ENCODE data around the gene TNFSF13B. TPM values are rescaled to one million over a fixed set of nuclear protein-coding genes. Genes with fewer than 3 reads are reported as not detected.

The TNFSF13B gene
- polyA plus RNA-seq, 1 donor from 2014 or later: 0.50 TPM

GRCh38 chr13:108302279-108302678, 32.8 kb downstream of the TNFSF13B start:
- H3K36me3 ChIP-seq (ENCODE audit: insufficient read depth, low read length): no peaks in the 10 kb centered on the region
- H3K79me2 ChIP-seq (replicated peaks; ENCODE audit: insufficient read depth, low read length): no peaks in the 10 kb centered on the region
- H3K4me3 ChIP-seq (ENCODE audit: low read length): no peak overlapping the region
- H4K20me1 ChIP-seq (ENCODE audit: insufficient read depth): no peaks in the 10 kb centered on the region
- no peaks in the 10 kb centered on the region for H3K27me3 ChIP-seq (ENCODE audit: insufficient read depth, low read depth, low read length)
- H3K27ac ChIP-seq (ENCODE audit: low read length): no peak overlapping the region
- peaks cover 4% of the 10 kb centered on the region for H3K9me3 ChIP-seq (ENCODE audit: low read length)
- no peak overlapping the region for H3K9ac ChIP-seq (ENCODE audit: low read length)
- H3K4me2 ChIP-seq (ENCODE audit: low read length): no peak overlapping the region
- TF ChIP-seq SMC3 (conservative IDR thresholded peaks at IDR 0.05; ENCODE audit: poor library complexity) (no peak), RAD21 (conservative IDR thresholded peaks at IDR 0.05) (no peak), REST (IDR thresholded peaks at IDR 0.05; ENCODE audit: borderline replicate concordance) (no peak), MXI1 (conservative IDR thresholded peaks at IDR 0.05; ENCODE audit: poor library complexity, severe bottlenecking) (no peak), POLR2AphosphoS5 (IDR thresholded peaks at IDR 0.05) (no peak), EP300 (conservative IDR thresholded peaks at IDR 0.05; ENCODE audit: poor library complexity, severe bottlenecking) (no peak), TAF1 (IDR thresholded peaks at IDR 0.05; ENCODE audit: low read depth) (no peak), CTCF (IDR thresholded peaks at IDR 0.05; ENCODE audit: poor library complexity, severe bottlenecking) (no peak), EZH2 (IDR thresholded peaks at IDR 0.05; ENCODE audit: borderline replicate concordance, insufficient read depth, low read length, poor library complexity, severe bottlenecking) (no peak)
- H2AFZ ChIP-seq (ENCODE audit: low read depth, low read length): no peak overlapping the region
- H3K9me2 ChIP-seq (ENCODE audit: insufficient read depth, low read length): no peaks in the 10 kb centered on the region
- no peaks in the 10 kb centered on the region for H3F3A ChIP-seq (ENCODE audit: insufficient read depth, low read length, poor library complexity, severe bottlenecking)

GRCh38 chr13:108304170-108305016, 34.9 kb downstream of the TNFSF13B start:
- H3K9me2 ChIP-seq (ENCODE audit: insufficient read depth, low read length): no peaks in the 10 kb centered on the region
- H3K36me3 ChIP-seq (ENCODE audit: insufficient read depth, low read length): no peaks in the 10 kb centered on the region
- H3F3A ChIP-seq (ENCODE audit: insufficient read depth, low read length, poor library complexity, severe bottlenecking): no peaks in the 10 kb centered on the region
- H4K20me1 ChIP-seq (ENCODE audit: insufficient read depth): no peaks in the 10 kb centered on the region
- no peak overlapping the region for H3K9ac ChIP-seq (ENCODE audit: low read length)
- no peak overlapping the region for H2AFZ ChIP-seq (ENCODE audit: low read depth, low read length)
- H3K79me2 ChIP-seq (replicated peaks; ENCODE audit: insufficient read depth, low read length): no peaks in the 10 kb centered on the region
- no peak overlapping the region for H3K4me3 ChIP-seq (ENCODE audit: low read length)
- no peak overlapping the region for H3K27ac ChIP-seq (ENCODE audit: low read length)
- H3K27me3 ChIP-seq (ENCODE audit: insufficient read depth, low read depth, low read length): no peaks in the 10 kb centered on the region
- H3K9me3 ChIP-seq (ENCODE audit: low read length): no peaks in the 10 kb centered on the region
- no peak overlapping the region for H3K4me2 ChIP-seq (ENCODE audit: low read length)
- no peak for TF ChIP-seq CTCF (IDR thresholded peaks at IDR 0.05; ENCODE audit: poor library complexity, severe bottlenecking)
